ENCODE results near the gene CCDC89.
"Not testable (repeated sequence)": the region's sequence is repeated elsewhere in the genome, so short reads cannot be mapped to it uniquely, and the experiment has no call there.

CCDC89 gene

DNA sequence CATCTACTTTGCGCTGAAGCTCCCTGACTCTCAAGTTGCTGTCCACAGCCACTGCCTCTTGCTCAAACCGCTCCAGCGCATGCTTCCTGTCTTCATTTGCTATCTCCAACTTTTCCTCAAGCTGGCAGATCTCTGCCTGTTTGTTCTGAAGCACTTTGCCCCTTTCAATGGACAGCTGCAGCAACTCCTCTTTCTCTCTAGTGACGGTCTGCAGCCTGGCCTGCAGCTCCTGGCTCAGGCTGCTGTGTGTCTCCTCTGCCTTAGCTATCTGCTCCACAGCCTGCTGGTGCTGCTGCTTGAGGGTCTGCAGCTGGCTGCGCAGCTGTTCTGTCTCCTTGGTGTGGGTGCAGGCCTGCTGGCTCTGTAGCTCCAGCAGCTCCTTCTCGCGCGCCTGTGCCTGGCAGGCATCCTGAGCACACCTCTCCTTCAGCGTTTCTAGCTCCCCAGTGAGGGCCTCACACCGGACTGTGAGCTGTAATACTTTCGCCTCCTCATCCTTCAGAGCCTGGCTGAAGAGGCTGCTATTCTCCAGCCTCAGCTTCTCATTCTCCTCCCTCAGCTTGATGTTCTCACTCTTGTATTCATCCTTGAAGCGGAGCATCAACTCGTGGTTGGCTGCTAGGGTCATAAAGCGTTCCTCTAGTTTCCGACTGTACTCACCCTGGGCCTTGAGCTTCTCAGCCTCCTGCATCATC lies 723 bp downstream of the CCDC89 start:
- DNase-seq: no peak

DNA sequence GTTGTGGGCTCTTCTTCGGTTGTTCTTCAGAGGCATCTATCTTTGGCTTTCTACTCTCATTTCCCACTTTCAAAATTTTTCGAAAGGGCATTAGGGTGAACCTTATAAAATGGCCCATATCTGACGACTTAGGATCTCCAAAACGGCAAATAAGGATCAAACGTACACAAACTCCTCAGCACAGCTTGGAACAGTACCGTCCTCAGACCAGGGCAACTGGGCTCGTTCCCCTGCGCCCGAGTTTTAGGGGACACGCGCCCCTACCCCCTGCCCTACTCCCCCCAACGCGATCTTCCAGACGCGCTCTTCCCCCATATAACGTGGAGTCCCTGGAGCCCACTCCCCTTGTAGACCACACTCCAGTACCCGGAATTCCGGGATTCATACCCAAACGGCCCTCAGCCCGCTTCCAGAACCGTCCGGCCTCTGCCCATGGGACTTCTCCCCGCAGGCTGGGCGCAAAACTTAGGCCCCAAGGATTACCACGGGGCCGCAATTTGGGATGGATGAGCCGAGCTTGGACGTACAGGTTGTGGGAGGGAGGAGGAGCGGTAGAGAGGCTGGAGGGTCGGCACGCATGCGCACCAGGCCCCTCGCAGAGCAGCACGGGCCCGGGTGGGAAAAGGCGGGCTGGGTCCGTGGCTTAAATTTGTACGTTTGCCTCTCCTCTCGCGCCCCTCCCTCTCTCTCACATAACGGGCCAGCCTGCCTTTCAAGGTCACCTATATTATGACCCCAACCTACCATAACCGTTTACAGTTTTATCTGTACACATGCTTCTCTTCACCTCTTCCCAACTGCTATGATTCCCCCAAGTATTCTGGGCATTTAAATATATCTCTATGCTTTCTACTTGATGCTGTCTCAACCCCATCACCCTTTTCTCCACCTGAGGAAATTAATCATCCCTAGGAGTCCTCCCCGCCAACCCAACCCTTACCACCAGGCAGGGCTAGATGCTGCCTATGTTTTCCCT lies 3.4 kb downstream of the CCDC89 start:
- DNase-seq: peak; percentile 6

DNA sequence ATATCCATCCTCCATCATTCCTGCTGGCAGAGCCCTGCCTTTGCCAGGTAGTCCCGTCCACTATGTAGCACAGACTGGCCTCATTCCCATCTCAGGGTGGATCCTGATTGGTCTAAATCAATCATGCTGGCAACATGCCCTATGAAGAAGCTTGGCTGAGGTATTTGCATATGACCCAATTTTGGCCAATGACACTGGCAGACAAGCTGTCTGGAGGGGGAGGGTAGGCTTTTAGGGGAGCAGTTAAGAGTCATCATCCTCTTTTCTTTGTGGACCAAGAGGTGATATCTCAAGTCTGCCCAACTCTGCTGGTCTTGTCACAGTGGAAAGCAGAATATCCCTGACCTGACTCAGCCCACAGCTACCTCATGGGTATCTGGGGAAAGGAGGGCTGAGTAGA lies 5.1 kb downstream of the CCDC89 start:
- no peak for DNase-seq

DNA sequence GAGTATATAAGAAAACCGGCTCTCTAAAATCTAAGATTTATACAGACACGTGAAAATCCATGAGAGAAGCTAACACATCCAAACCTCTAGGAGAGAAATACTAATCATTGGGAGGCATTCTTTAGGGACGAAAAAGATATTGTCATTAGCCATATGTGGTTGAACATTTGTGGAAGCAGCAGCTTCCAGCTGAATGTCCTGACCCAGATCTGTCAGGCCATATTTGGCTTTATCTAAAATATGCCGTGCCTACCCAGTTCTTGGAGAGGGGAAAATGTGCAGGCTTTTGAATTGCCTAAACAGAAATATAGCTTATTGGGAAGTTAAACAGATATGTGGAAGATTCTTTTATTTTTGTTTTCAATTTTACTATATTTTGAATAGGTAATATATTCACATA lies 6.4 kb downstream of the CCDC89 start:
- no peak for DNase-seq

DNA sequence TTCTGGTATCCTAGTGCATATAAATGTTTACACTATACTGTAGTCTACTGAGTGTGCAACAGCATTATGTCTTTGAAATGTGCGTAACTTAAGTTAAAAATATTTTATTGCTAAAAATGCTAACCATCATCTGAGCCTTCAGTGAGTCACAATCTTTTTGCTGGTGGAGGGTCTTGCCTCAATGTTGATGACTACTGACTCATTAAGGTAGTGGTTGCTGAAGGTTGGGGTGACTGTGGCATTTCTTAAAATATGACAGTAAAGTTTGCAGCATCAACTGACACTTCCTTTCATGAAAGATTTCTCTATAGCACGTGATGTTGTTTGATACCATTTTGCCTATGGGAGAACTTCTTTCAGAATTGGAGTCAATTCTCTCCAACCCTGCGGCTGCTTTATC lies 12.6 kb downstream of the CCDC89 start:
- DNase-seq: no peak

DNA sequence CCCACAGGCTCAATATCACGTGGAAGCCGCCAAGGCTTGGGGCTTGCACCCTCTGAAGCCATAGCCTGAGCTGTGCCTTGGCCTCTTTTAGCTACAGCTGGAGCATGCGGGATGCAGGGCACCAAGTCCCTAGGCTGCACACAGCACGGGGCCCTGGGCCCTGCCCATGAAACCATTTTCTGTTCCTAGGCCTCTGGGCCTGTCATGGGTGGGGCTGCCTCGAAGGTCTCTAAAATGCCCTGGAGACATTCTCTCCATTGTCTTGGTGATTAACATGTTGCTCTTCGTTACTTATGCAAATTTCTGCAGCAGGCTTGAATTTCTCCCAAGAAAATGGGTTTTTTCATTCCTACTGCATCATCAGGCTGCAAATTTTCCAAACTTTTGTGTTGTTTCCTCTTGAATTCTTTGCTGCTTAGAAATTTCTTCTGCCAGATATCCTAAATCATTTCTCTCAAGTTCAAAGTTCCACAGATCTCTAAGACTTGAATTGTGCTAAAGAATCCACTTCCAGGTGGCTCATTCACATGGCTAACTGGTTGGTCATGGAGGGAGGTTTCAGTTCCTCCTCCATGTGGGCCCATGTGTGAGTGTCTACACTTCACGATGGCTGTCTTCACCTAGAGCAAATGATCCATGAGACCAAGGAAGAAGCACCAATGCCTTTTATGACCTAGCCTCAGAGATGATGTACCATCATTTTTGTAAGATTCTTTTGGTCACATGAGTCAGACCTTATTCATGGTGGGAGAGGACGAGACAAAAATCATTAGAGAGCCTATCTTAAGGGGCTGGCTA lies 13.7 kb downstream of the CCDC89 start:
- DNase-seq: peak; percentile 12

DNA sequence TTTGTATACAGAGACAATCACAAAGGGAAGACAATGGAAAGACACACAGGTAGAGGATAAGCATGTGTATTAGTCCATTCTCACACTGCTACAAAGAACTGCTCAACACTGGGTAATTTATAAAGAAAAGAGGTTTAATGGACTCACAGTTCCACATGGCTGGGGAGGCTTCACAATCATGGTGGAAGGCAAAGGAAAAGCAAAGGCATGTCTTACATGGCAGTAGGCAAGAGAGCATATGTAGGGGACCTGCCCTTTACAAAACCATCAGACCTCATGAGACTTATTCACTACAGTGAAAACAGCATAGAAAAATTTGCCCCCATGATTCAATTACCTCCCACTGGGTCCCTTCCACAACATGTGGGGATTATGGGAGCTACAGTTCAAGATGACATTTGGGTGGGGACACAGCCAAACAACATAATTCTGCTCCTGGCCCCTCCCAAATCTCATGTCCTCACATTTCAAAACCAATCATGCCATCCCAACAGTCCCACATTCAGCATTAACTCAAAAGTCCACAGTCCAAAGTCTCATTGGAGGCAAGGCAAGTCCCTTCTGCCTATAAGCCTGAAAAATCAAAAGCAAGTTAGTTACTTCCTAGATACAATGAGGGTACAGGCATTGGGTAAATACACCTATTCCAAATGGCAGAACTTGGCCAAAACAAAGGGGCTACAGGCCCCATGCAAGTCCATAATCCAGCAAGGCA lies 14.9 kb downstream of the CCDC89 start:
- not testable (repeated sequence) for DNase-seq

DNA sequence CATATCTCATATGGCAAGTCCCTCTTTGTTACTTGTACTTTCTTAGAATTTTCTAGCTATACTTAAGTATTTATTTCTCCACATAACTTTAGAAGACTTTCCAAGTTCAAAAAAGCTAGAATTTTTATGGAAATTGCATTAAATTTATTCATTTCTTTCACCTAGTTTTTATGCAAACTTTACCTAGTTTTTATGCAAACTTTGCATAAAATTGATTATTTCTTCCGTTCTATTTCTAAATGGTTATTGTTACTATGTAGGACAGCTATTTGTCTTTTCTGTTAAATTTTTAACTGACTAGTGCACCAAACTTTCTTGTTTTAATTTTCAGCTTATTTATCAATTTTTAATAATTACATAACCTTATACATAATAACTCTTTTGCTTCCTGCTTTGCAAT lies 17.8 kb downstream of the CCDC89 start:
- DNase-seq: no peak

DNA sequence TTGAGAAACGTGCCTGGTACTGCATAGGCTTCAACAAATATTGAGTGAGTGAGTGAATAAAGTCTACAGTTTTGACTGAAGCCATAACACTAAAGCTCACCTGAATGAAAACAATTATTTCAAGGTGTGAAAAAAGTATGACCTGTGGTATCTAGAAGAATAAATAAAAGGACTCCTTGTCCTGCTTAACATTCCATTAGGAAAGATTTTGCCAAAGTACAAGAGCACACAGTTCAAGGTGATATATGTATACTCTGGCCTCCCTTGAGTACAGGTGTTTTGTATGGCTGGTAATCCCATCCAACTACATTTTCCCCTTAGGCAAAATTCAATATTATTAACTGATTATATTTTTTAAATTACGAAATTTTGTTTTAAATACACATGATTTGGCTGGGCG lies 19.3 kb downstream of the CCDC89 start:
- DNase-seq: no peak

DNA sequence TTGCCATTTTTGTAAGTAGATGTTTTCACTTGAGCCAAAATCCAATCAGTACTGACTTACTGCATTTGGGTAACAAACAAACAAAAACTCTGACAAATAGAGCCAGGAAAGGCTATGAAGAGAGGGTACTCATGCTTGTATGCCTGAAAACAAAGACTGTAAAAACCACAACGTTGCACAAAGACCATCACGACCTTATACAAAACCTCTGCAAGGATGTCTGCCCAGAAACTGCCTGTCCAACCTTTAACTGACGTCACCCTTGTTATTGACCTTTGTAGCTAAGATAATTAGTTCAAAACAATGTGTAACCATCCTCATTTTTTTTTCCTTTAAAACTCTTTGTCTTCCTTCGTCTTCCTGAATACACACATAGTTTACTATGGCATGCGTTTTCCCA lies 20.3 kb downstream of the CCDC89 start:
- no peak for DNase-seq

DNA sequence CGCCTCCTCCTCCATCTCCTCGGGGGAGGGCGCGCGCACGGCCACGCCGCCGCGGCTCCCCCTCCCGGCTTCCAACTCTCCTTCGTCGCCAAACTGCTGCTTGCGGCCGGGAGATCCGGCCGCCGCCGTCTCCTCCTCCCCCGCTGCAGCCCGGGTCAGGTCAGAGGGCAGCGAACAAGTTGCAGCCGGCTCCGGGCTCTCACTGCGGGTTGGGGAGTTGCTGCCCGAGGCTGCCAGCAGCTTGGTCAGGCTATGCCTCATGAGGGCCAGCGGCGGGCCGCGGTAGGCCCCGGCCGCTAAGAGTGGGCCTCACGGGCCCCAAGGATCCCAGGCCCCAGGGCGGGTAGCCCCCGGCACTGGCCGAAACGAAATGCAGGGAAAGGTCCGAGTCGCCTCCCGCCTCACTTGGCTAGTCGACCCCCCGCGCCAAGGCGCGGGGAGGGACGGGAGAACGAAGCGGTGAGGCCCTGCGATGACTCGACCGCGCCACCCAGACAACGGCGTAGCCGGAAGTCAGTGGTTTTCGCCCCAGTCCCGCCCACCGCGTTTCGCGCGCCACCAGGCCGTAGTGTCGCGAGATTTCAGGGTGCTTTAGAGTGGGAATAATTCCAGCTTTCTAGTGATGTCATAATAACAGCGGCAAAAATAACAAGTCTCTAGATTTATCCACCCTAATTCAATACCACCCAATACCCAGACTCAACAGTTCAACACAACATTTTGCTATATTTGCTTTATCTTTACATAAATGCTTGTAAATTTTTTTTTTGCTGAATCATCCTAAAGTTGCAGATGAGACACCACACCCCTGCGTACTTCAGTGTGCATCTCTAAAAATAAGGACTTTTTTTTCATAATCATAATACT lies 21.1 kb downstream of the CCDC89 start, which contains the start of gene CREBZF:
Gene CREBZF, minus strand, starts transcription at position 515 of the 867 bp plus-strand sequence. Its CDS starts 254 bp downstream, at position 261.
- peak; percentile 97 for DNase-seq

DNA sequence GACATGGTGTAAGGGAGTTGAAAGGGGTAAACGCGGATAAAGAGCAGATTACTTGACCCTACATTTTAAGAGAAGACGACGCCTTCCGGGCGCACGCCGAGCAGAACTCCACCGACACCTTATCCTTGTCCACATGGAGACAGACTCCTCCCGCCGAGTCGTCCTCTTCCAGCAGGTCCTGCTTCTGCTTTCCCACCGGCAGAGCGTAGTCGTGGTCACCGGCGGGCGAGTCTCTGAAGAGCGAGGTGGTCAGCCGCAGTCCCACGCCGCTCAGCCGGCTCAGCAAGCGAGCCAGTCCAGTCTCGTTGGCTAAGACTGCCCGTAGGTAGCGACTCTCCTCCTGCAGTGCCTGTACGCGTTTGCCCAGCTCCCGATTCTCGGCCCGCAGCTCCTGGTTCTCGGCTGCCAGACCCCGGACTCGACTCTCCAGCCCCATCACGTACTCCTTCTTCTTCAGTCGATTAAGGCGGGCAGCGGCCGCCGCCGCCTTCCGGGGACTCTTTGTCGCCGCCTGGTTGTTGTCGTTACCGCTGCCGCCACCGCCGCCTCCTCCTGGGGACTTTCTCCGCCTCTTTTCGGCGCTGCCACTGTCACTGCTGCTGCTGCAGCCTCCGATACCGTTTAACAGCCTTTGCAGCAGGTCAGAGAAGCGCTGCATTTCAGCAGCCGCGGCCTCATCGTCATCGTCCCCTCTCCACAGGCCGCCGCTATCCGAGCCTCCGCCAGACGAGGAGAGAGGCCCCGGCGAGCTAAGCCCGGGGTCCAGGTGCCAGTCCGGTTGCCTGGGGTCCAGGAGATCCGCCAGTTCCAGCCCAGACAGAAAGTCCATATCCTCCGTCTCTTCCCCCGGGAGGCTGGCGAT lies 22.0 kb downstream of the CCDC89 start:
- DNase-seq: peak; percentile 85

DNA sequence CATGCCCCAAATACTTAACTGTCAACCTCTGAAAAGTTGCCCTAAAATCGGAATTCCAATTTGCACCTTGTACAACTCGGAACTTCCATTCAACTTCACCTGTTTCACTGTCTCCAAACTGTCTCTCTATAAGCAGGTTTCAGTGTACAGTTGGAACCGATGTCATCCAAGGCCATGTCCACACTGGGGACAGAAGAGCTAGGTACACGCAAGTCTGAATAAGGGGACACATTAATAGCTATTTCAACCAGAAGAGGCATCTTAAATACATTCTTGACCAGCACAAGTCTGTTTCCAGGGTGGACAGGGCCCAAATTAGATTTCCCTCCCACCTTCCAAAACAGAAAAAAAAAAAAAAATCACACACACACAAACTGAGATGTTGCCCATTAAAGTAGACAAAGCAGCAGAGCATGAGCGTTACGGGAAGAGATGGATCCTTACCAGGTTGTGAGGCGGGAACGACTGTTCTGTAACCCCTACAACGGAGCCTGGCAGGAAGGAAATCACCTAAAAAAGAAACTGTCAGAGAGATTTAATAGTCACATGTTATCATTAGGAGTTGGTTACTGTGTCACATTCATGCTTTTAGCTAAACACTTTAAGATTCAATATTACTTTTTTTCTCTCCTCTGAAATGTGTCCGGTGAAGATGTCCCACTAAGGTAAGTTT lies 22.8 kb downstream of the CCDC89 start:
- DNase-seq: peak; percentile 14

DNA sequence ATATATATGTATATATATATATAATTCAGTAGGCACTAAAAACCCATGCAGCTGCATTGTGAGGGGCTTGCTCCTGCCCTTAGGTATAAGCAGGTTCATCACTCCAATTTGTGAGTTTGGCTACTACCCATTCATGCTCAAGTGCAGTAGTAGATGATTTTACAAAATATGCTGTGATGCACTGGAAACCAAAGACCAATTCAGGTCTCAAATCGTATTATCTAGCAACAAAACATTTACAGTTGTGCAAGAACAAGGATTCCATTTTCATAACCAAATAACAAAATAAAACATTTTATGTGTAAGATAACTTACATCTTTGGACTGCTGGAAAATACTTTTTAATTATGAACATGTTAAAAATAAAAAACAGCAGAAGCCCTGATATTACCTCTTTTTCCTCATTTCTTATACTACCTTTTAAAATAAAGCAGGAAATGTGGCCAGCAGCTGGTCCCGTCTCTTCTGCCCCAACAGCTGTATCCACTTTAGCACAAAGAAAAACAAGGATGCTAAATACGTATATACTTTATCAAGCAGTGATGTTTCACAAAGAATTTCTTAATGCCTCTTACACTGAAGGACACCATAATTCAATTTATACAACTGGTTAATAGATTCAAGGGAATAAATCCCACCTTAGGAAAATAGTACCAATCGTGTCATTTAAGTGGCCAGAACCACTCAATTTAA lies 23.9 kb downstream of the CCDC89 start:
- DNase-seq: no peak

DNA sequence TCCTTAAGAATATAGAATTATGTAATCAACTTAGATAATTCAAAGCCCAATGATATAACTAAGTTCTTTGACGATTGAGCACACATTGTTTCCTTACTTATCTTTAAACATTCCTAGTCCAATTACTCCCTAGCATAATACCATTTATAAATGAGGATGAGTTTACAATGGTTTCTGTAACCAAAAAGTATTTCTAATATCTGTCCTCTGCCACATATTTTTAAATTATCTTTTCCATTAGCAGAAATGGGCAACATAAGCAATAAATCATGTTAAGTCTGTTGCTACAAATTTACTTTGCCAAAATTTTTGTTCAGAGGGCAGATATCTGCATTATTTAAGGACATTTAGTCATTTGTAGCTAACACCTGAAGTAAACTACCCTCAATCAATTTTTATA lies 27.8 kb downstream of the CCDC89 start:
- no peak for DNase-seq

DNA sequence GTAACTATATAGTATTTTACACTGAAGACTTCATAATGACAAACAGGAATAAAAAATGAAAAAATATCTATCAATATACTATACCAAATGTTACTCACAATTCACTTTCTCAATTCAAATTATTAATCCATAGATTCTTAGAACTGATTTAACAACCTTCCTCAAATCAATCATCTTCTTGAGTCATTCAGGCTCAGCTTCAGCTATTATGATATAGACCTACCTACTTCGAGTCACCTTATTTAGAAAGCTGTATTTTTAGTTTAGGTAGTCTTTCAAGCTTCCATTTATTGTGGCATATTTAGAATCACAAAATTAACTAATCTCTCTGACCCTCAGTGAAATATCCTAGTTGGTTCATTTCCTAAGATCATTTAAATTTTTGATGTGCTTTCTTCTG lies 29.2 kb downstream of the CCDC89 start:
- no peak for DNase-seq

DNA sequence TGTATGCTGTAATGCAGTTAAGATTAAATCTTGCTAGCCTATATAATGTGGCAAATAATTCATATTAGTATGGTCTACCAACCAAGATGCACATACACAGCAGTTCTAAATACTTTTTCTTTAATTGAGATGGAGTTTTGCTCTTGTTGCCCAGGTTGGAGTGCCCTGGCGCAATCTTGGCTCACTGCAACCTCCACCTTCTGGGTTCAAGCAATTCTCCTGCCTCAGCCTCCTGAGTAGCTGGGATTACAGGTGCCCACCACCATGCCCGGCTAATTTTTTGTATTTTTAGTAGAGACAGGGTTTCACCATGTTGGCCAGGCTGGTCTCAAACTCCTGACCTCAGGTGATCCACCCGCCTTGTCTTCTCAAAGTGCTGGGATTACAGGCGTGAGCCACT lies 31.7 kb downstream of the CCDC89 start:
- not testable (repeated sequence) for DNase-seq

DNA sequence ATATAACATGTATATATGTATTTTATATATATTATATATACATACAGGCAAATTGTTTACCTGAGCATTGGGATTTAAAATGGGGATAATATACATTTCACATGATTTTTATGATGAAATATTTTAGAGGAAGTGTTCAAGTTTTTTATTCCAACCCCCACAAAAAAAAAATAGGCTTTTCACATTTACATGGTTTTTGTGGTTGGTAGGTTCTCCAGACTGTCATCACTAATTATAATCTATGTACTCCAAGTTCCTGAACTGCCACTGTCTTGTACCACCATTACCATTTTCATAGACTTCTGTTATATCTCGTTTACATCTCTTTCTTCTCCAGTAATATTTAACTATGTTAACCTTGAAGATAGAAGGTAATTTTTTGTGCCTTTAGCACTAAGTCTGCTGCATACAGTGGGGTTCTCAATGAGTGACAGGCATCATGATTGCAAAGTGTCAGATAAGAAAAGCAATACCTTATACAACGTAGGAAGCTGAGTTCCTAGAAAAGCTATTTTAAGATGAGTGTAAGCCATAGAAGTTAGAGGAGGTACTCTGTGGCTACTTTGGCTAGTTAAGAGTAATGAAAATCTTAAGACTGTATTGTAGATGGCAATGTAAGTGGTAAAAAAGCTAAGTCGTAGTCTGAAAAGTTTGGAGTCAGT lies 33.1 kb downstream of the CCDC89 start:
- DNase-seq: no peak

DNA sequence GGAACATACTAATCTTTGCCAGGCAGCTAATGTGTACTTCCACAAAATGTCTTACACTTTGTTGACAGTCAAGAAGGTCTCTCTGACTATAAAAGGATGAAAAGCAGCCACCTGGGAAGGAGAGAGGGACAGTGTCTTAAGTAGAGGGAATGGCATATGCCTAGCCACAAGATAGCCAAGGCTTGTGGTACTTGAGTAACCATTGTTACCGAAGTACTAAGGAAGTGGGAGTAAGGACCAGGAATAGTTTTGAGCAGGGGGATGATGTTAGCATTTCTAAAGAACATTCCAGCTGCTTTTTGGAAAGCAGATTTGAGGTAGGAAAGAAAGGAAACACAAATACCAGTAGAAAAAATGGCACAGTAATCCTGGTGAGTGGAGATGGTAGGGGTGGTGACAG lies 34.9 kb downstream of the CCDC89 start:
- no peak for DNase-seq
